GM18526 (cell line): Measurements from ENCODE around the gene JARID2.

Experiments
- POLR2A ChIP-seq: IDR thresholded peaks from 3 replicates; pipeline ENCODE4 v1.6.1; 2011; ENCODE audit not compliant: insufficient read length; ENCODE audit errors: extremely low read depth

JARID2 gene

DNA sequence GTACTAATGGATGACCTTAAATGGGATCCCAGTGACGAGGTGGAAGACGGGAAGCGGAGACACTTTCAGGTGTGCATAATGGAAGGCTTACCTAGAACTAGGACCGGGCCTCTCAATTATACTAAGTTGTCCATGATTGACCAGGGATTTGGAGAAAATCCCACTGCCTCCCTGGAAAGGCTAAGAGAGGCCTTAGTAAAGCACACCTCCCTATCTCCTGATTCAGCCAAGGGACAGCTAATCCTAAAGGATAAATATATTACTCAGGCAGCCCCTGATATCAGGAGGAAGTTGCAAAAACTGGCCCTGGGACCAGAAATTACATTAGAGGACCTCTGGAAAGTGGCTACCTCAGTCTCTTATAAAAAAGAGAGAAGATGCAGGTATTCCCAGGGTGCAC is 93.2 kb downstream of the JARID2 start:
- TF ChIP-seq POLR2A, result no peak

DNA sequence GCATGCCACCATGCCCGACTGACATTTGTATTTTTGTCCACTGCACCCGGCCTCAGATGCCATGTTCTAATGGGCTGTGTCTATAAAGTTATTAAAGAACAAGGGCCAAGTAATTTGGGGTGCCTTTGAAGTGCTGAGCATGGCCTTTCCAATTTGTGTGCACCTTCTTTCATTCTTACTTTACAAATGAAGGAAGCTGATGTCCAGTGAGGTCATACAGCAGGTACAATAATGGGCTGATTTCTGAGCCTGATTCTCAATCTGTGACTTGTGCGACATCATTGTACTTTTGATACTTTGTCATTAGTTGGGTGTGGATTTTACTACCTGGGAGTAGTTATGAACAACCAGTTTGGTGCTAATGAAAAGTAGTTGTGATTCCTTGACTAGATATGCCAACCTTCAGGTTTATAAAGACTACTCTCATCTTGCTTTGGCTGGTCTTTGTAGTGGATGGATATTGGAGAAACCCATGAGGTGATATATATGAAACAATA is 94.3 kb downstream of the JARID2 start:
- no peak for TF ChIP-seq POLR2A

DNA sequence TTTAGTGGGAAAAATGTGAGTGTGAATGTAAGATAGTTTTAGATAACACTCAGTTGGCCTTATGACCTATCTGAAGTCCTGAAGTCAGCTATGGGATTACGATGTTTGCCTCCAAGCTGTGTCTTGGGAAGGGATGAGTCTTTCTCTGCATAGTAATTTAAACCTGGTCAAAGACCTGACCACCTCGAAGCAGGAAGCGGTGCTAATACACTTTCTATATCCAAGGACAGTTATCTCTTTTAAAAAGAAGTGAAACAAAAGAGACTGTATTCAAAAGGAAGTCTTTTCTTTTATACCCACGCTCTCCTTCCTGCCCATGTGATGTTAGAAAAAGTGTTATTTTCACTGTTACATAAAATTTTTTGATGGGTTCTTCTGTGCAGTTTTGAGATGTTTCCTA is 94.9 kb downstream of the JARID2 start:
- TF ChIP-seq POLR2A, result no peak

DNA sequence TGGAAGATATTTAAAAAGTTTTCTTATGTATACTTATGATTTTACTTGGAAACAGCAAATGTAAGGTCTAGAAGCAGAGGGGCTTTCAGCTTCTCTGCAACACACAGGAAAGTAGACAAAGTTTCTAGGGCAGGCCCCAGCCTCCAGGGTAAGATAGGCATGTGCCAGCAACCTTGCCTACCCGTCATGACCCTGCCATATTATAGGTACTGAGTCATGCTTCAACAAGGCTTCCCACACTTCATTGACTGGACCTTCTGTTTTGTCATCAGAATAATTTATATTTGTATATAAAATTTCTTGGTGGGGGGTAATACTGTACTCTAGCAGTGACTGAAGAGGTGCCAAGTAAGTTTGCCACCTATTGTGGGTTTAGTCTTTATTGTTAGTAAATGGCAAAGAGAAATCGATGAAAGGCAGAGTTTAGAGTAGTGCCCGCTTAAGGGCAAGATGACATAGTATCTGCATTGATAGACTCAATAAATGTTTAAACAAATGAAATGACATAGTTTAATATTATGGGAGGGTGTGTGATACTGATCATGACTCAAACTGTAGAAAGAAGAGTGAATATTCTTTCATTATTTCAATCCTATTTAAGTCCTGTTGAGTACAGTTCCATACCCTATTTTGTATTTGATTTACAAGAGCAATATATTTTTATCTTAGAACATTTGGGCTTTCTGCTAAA is 95.6 kb downstream of the JARID2 start:
- TF ChIP-seq POLR2A, result no peak

DNA sequence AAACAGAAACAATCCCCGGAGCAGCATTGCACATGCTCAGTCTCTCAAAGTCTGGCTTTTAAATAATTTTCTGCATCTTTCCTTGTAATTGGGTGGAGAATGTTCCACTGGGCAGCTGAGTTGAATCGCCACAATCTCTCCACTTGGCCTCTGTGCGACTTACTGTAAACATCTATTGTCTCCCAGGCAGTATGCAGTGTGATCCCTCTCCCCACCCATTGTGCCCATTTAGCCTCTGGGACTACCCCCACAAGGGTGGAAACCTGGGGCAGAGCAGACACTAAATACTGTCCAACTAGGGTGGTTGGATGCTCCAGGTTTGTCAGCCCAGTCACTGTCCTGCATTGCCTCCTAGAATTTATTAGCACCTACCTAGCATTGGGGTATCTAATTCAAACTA is 96.2 kb downstream of the JARID2 start:
- no peak for TF ChIP-seq POLR2A

DNA sequence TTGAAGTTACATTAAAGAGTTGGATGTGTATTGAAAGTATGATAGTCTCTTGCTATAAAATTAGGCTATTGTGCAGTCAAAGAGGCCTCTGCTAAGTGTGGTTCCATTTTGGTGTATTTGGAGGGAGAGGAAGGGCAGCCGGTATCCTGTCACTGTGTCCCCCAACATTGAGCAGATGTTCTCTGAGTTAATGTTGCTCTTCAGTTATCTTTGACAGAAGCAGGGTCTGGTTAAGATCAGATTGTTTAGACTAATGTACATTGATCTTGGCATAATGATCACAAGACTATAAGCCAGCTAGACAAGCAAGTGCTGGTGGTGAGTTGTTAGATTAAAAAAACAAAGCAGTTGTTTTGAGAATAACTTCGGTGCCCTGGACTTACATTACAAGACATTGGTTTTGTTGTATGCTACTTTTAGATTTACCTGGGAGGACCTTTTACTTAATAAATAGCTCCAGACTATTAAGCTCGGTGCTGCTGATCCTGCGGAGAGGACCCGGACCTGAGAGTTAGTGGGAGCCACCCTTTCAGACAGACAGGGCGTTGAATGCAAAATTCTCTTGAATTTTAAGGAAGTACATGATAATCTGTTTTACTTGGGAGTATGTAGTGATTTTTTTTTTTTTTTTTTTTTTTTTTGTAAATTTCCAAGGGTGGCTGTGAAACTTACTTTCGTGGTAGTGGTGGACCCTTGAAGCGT is 97.8 kb downstream of the JARID2 start:
- no peak for TF ChIP-seq POLR2A

DNA sequence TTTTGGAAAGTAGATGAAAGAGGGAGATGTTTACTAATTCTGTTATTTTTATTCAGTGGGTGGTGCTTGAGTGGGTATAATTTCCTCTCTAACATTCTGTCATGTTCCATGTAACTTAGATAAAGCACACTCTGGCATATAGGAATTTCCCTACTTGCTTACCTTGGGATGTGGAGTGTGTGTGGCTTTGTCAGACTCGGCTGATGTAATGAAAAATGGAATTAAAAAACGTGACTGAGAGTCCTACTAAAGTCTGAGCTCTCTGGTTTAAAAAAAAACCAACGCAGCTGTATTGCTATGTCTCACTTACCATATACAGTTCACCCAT is 98.3 kb downstream of the JARID2 start:
- no peak for TF ChIP-seq POLR2A

DNA sequence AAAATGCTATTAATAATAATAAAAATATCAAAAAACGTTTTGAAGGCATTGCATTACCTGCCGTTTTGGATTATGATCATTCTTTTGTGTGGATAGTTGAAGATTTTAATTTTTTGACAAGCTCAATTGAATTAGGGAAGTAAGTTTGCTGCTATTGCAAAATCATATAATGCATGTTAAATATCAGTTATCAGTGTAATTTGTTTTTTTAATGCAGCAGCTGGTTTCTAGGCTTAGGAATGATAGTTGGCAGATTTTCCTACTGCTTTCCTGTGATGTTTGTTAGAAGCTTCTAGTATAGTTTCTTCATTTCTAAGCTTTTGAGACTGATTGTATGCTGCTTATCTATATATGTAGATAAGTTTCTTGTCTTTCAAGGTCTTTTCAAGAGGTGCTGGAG is 99.0 kb downstream of the JARID2 start:
- no peak for TF ChIP-seq POLR2A

DNA sequence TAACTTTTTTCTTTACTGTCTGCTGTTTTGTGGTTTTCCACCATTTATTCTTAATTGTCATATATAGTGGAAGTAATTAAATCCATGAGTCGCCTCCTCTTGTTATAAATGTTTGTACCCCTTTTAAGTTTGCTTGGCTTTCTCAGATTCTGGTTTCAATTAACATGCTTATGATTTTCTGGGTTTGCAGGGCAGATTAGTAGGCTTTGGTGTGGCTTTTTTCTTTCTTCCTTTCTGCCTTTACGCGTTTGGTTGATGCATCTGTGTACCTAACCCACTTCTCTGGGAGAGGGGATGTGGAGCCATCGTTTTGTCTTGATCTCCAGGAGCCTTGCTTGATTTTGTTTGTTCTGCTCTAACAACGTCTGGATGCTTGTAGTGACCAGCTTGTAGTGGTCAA is 100.4 kb downstream of the JARID2 start:
- no peak for TF ChIP-seq POLR2A

DNA sequence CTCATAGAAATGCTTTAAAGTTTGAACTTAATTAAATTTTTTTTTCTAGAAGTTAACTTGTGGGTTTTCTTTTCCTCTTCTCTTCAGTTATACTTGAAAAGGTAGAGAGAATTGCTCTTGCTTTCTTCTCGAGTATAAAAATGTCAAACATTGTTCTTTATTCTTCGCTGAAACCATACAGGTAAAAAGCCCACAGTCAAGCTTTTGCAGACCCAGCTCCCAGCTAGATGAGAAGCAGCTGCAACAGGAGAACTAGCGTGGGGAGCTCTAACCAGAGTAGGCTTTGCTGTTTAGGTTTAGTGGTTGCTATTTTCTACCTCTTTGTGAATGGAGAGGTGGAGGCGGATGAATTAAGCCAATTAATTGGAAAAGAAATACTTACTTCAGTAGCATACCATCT is 102.7 kb downstream of the JARID2 start:
- TF ChIP-seq POLR2A, result no peak

DNA sequence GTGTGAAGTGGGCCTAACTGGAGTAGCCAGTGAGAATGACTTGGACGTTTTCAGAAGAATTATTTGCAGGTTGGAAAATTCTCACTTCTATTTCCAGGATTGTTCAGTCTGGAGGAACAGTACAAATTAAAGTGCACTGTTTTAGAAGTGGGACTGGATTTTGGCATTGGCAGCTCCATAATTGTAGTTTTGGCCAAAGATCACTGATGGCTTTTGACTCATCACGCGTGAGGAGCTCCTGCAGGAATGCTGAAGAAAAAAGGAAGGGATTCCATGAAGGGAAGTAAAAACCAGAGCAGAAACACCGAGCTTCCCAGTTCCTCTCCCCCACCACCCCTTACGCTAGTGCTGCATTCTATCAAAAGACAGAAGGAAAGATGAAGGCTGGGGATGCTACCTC is 103.5 kb downstream of the JARID2 start:
- no peak for TF ChIP-seq POLR2A

DNA sequence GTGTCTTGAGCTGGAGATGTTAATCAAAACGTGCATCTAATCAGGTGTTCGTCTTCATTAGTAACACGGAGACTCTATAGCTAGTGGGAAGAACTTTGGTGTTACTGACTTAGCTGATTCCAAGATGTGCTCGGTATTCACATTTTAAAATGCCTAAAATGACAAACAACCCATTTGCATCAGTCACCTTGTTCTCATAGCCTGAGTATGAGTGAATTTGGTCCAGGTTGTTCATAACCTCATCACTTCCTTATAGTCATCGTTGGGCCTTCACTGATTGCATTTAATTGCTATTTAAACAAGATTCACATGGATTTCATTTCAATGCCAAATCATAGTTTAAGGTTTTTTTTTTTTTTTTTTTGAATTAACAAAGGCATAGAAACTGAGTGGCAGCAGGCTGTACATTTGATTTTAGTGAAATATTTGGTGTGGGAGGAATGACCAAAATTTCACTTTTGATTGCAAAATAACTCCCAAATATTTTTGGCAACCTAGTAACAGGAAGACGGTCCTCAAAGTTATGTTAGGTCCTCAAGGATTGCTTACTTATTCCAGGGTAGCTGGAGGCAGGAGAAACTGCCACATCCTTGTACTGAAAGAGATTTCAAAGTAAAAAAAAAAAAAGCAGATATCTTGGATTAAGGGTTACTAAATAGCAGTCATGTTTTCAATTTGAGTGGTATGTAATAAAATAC is 104.7 kb downstream of the JARID2 start:
- TF ChIP-seq POLR2A, result no peak

DNA sequence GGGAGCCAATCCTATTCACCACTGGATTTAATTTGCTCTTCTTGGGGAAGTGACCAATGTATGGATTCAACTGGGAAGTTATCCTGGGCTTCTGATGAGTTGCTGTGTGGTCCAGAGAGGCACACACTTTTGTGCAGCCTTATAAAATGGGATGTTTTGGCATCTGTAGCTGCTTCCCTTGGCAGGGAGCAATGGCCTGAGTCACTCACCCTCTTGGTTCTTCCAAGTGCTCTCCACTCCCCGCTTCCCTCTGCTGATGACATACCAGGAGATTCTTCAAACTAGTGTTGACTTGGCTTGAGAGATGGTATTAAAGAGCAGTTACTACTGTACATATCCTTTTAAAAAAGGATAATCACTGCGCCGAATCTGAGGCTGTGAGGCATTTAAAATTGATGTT is 105.8 kb downstream of the JARID2 start:
- no peak for TF ChIP-seq POLR2A

DNA sequence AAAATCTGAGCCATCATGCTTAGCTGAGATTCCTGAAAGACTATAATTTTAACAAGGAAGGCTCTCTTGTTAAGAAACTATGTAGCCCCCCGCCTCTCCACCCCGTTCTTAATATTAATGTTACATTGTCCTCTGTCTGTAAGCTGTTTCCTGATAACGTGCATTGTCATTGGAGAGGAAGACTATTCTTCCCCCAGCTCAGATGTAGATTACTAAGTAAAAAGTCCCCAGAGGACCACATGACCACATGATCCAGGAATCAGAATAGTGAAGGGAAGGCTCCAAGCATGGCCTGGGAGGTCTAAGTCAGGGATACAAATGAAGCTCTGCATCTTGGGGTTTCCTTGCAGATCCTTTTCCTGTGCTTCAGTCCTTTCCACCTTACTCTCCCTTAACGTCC is 106.4 kb downstream of the JARID2 start:
- TF ChIP-seq POLR2A, result no peak

DNA sequence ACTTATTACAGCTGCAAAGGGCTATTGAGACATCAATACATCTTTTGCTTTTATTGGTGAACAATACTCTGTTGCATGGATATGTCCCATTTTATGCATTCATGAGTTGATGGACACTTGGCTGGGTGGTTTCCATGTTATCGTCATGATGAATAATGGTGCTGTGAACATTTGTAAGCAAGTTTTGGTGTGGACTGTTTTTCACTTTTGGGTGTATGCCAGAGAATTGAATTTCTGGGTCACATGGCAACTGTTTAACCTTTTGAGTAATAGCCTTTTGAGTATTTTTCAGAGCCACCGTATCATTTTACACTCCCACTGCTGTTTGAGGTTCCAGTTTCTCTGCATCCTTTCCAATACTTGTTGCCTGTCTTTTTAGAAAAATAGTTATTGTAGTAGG is 107.0 kb downstream of the JARID2 start:
- no peak for TF ChIP-seq POLR2A

DNA sequence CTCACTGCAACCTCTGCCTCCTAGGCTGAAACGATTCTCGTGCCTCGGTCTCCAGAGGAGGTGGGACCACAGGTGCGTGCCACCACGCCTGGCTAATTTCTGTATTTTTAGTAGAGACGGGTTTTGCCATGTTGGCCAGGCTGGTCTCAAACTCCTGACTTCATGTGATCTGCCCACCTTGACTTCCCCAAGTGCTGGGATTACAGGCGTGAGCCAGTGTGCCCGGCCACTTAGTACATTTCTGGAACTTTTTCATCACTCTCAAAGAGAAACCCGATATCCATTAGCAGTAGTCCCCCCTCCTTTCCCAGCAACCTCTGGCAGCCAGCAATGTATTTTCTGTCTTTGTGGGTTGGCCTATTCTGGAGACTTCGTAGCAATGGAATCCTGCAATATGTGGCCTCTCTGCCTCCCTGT is 109.8 kb downstream of the JARID2 start:
- TF ChIP-seq POLR2A, result no peak
